GM18526 (cell line): ENCODE results near the gene SNRNP27.

Experiments
- POLR2A ChIP-seq: IDR thresholded peaks from 3 replicates; pipeline ENCODE4 v1.6.1; 2011; ENCODE audit not compliant: insufficient read length; ENCODE audit errors: extremely low read depth

The SNRNP27 gene

DNA sequence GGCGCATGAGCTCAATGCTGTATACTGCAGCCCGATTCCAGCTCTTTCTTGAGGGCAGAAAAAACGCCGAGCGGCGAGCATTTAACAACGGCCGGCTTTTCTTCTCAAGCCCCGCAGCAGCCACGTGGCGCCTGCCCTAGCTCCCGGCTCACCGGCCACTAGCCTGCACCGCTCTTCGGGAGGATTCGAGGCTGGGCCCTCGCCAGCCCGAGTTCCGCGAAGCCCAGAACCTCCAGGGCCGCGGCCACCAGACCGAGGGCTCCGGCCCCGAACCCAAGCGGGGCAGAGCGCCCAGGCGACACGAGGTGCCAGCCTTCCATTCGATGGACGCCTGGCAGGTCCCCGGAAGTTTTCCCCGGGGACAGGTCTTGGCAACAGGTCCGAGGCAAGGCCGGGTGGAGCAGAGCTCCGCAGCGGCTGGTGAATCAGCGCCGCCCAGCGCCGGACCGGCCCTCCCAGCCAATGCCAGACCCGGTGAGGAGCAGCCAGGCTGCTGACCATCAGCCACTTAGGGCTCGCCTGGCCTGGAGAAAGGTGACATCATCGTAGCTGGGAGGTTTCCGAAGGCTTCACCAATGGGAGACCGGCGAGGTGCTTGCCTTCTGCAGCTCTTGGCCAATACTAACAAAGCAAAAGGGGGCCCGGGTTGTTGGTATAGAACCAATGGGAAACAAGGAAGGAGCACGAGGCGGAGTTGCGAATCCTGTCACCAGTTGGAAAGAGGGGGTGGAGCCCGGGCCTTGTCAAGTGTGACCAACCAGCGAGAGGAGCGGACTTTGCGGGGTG is 20.6 kb downstream of the SNRNP27 start:
- TF ChIP-seq POLR2A, result peak; percentile 75

DNA sequence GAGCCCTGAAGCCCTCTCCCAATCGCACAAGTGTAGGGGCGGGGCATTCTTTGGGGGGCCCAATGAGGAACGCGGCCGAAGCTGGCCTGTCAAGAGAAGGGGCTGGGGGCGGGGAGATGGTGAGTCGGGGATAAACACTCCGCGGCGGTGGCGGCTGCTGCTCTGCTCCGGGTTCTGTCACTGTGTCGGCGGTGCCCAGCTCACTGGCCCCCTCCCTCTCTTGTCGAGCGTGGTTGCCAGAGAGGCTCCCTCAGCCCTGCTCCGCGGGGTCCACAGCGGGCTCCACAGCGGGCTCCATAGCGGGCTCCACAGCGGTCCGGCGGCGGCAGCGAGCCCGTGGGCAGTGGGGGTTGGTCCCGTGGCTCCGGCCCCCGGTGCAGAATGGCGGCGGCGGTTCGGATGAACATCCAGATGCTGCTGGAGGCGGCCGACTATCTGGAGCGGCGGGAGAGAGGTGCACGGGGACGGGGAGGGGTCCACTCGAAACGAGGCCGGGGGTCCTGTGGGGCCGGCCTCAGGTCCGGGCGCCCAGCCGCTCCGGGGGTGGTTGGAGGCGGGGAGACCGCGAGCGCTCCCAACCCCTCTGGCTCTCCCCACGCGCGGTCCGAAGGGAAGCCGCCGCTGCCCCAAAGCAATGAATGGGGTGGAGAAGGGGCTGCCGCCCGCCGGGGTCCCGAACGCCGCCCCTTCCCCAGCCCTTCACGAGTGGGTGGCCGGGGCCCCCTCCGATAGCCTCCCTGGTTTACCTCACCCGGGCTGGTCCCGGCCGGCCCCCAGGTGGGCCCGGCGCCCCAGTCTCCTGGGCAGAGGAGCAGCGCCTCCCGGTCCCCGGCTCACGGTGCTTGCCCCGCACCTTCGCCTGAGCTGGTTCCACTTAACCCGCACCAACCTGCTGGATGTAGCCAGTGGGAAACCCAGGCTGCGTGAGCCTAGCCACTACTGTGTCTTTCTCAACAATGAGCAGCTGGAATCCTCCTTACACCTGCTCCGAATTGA is 21.5 kb downstream of the SNRNP27 start, which contains the start of gene MXD1:
Gene MXD1 (plus strand): TSS at position 160 of the 996 bp plus-strand sequence. CDS start 222 bp downstream, at position 382.
- TF ChIP-seq POLR2A, result peak; percentile 87

- no peak for TF ChIP-seq POLR2A
Measured at GRCh38 chr2:69916106-69916505, 22.4 kb downstream of the SNRNP27 start.

GRCh38 chr2:69917852-69918251 is 24.1 kb downstream of the SNRNP27 start:
- TF ChIP-seq POLR2A, result no peak

DNA sequence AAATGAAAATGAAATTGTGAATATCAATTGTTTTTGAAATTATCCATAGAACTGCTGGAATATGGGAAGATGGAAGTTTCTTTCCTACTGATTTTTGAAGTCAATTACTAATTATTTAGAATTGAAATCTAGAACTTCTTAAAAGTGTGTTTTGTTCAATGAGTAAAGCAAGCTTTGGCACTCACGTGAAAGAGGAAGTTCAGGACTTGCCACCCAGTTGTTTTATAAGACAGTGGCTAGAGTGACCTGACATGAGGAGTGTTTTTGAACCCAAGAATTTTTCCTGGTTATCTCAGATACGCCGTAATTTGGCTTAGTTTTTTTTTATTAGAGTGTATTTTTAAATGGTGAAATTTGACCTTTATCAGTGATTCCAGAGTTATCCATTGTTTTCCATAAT is 24.6 kb downstream of the SNRNP27 start:
- no peak for TF ChIP-seq POLR2A

GRCh38 chr2:69923116-69923515 is 29.4 kb downstream of the SNRNP27 start:
- TF ChIP-seq POLR2A, result no peak

- TF ChIP-seq POLR2A, result no peak
Measured at GRCh38 chr2:69926849-69927515, 33.2 kb downstream of the SNRNP27 start.

- no peak for TF ChIP-seq POLR2A
Measured at GRCh38 chr2:69931832-69932595, 38.3 kb downstream of the SNRNP27 start.

DNA sequence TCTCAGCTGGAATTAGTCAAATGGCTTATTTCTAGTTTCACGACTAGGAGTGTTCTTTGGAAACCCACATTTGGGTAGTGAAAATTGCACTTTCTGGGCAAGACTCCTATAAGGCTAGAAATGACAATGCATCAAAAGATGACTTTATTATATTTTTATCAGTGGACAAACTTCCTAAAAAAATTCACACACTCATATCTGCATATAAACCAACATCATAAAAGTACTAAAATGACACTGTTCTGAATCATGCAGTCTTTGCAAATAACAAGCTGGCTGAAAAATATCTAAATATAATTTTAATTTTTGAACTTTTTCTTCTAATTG is 38.8 kb downstream of the SNRNP27 start:
- TF ChIP-seq POLR2A, result no peak

DNA sequence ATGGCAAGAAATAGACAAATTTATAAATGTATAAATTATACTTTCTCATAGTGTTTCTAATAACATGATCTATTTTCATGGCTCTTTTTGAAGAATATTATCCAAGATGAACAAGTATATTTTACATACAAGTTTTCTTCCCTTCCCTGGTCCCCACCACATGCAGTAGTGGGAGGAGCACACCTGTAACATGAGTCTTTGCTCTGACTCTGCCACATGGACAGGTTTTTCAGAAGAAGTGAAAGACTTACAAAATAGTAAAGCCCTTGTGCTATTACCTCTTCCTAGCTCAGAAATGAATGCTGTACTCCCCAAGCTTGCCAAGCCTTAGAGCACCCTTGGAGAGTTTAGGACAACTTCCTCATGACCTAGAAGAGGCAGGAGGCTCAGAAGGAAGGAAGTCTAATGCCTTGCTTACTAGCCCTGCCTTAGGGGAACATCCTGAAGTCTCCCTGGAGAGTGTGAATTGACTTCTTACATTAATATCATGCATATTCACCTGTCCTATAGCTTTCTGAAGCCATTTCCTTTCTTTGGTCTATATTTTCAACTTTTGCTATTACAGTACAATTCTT is 39.6 kb downstream of the SNRNP27 start:
- no peak for TF ChIP-seq POLR2A

DNA sequence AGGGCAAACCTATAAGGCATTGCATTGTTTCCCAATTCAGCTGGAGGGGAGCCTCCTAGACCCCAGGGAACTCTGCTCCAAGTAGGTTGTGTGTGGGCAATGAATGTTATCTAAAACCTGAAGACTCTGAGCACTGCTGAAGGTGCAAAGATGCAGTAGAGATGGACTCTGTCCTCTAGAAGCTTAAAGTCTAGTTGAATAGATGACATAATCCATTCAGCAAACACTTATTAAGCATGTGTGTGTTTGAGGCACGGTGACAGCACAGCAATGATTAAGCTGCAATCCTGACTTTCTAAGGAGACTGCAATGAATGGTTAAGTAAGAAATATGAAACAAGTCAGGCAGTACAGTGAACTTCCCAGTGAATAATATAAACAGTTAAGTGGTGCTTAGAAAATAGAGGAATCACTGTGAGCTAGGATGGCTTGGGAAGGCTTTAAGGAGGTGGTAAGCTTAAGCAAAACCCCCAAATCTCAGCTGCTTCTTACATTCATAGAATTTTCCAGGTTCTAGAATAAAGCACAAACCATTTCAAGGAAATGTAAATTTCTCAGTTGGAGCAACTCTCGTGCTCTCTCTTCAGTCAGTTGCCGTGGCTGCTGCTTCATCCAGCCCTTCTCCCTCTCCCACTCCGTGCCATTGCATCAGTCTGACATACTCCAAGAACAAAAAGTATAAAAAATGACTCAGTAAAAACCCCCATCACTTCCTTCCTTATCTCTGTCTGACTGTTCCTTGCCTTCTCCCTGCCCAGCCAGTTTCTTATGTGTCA is 40.3 kb downstream of the SNRNP27 start:
- no peak for TF ChIP-seq POLR2A

DNA sequence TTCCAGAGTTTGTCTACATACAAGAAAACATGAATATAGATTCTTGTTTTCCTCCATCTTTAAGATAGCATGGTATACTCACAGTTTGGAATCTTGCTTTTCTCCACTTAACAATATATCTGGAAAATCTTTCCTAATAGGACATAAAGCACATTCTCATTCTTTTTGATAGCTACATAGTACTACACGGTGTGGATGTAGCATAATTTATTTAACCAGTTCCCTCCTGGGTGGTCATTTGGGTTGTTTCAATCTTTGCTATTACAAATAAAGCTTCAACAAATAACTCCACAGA is 40.8 kb downstream of the SNRNP27 start:
- no peak for TF ChIP-seq POLR2A

DNA sequence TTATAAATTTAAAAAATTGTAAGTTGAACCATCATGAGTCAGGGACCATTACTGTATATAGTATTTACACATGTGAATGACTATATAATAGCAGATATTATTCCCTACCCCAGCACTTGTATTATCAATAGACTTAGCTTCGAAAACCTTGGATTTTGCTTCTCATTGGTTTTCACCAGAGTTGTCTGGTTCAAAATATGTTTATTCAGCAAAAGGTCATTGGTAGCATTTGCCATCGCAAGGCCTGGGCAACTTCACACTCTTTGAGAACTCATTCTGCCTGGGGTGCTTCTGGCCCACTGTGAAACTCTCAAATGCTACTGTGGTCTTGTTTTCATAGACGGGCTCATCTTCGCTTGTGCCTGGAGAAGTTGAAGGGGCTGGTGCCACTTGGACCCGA is 41.3 kb downstream of the SNRNP27 start:
- TF ChIP-seq POLR2A, result no peak

DNA sequence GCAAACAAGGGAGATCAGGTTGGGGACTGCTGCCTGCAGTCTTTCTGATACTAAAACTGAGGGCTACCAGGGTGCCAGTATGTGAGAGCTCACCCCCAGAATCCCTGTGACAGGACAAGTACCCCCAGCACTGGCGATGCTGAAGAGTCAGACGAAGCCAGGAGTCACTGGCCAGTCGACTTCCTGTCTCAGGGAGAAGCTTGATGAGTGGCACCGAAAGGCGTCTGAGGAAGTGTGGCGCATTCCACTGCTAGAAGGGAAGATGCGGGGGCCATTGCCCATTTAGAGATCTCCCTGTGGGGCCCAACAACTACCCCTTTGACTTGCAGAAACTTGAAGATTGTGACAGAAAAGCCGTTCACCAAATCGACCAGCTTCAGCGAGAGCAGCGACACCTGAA is 43.1 kb downstream of the SNRNP27 start:
- TF ChIP-seq POLR2A, result no peak
